Measurements from ENCODE around the gene IL19. TPM values are rescaled to one million over a fixed set of nuclear protein-coding genes. Genes with fewer than 3 reads are reported as not detected.
A peak's percentile ranks its signal among the peaks of the same experiment; 100 is the strongest.
"Not testable (repeated sequence)": the region's sequence is repeated elsewhere in the genome, so short reads cannot be mapped to it uniquely, and the experiment has no call there.

The IL19 gene
- polyA plus RNA-seq, 2 donors, result 0.22 to 1.4 TPM

DNA sequence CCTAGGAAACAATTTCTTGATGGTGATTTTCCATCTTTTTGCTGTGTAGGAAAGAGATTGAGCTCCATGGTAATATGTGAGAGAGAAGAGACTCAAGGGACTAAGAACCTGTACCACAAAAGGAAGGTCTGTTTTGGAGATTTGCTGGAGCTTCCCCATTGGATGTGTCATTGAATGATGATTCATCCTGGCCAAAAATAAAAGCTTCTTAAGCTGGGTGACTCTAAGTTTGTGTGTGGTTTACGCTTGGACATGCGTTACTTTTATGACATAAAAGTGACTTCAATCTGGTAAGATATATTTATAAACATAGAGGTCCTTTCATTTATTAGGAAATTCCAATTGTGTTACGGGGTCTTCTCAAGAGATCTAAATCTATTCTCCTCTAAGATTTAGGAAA, 17.4 kb upstream of the IL19 start:
- WGBS, 2 donors, result 74 to 81% methylated on average over 3 of the region's 3 CpGs
- Histone ChIP-seq H3K4me3 (ENCODE audit: low read depth in 1 of 2, low read length in 2 of 2) (no peak overlapping the region), H3K27ac (ENCODE audit: low read depth in 2 of 2, low read length in 1 of 2) (no peak overlapping the region), H3K9me3 (ENCODE audit: control insufficient read depth in 2 of 2, insufficient read depth in 1 of 2, low read depth in 1 of 2, low read length in 1 of 2) (no peaks in the 10 kb centered on the region), H3K4me1 (ENCODE audit: control insufficient read depth in 2 of 2, insufficient read depth in 2 of 2, low read length in 1 of 2) (no peaks in the 10 kb centered on the region), H3K36me3 (ENCODE audit: control insufficient read depth in 2 of 2, insufficient read depth in 2 of 2, low read length in 1 of 2) (no peaks in the 10 kb centered on the region), H3K27me3 (ENCODE audit: control insufficient read depth in 1 of 2, insufficient read depth in 2 of 2, low read length in 2 of 2) (no peaks in the 10 kb centered on the region)

- Histone ChIP-seq H3K4me3 (ENCODE audit: low read depth in 1 of 2, low read length in 2 of 2) (no peak overlapping the region), H3K27ac (ENCODE audit: low read depth in 2 of 2, low read length in 1 of 2) (no peak overlapping the region), H3K4me1 (ENCODE audit: control insufficient read depth in 2 of 2, insufficient read depth in 2 of 2, low read length in 1 of 2) (no peaks in the 10 kb centered on the region), H3K27me3 (ENCODE audit: control insufficient read depth in 1 of 2, insufficient read depth in 2 of 2, low read length in 2 of 2) (no peaks in the 10 kb centered on the region), H3K36me3 (ENCODE audit: control insufficient read depth in 2 of 2, insufficient read depth in 2 of 2, low read length in 1 of 2) (no peaks in the 10 kb centered on the region), H3K9me3 (ENCODE audit: control insufficient read depth in 2 of 2, insufficient read depth in 1 of 2, low read depth in 1 of 2, low read length in 1 of 2) (no peaks in the 10 kb centered on the region)
- 70 to 92% methylated on average over 1 of the region's 1 CpG for WGBS, 2 donors
Measured at GRCh38 chr1:206754011-206754410, 16.6 kb upstream of the IL19 start.

DNA sequence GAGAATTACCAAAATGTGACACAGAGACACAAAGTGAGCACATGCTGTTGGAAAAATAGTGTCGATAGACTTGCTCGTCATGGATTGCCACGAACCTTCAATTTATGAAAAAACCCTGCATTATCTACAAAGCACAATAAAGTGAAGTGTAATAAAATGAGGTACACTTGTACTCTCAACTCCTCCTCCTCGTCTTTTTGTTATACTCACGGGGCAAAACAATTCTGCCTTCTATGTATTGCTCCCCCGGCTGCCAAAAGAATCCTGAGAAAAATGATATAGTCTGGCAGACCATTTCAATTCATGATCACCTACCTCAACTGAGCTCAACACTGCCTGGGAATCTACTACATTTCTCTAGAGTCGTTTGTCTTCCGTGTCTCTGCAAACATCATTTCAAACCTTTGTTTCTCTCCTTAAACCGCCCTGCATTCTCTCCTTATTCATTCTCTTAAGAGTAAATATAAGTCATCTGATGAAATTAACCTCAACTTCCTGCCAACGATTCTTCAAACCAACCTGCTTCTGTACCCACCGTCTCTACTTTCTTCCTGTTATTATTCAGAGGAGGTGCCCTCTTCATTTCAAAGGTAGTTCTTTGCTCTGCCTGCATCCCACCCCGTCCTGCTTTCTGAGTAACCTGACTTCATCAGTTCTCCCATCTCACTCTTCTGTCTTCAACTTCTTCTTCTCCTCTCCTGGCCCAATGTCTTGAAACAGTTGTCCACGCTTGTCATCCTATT, 12.9 kb upstream of the IL19 start:
- Histone ChIP-seq H3K4me3 (ENCODE audit: low read depth in 1 of 2, low read length in 2 of 2) (no peak overlapping the region), H3K36me3 (ENCODE audit: control insufficient read depth in 2 of 2, insufficient read depth in 2 of 2, low read length in 1 of 2) (no peaks in the 10 kb centered on the region), H3K27me3 (ENCODE audit: control insufficient read depth in 1 of 2, insufficient read depth in 2 of 2, low read length in 2 of 2) (no peaks in the 10 kb centered on the region), H3K9me3 (ENCODE audit: control insufficient read depth in 2 of 2, insufficient read depth in 1 of 2, low read depth in 1 of 2, low read length in 1 of 2) (no peaks in the 10 kb centered on the region), H3K27ac (ENCODE audit: low read depth in 2 of 2, low read length in 1 of 2) (no peak overlapping the region), H3K4me1 (ENCODE audit: control insufficient read depth in 2 of 2, insufficient read depth in 2 of 2, low read length in 1 of 2) (no peaks in the 10 kb centered on the region)
- WGBS, 2 donors, result 57 to 65% methylated on average over 13 of the region's 13 CpGs

DNA sequence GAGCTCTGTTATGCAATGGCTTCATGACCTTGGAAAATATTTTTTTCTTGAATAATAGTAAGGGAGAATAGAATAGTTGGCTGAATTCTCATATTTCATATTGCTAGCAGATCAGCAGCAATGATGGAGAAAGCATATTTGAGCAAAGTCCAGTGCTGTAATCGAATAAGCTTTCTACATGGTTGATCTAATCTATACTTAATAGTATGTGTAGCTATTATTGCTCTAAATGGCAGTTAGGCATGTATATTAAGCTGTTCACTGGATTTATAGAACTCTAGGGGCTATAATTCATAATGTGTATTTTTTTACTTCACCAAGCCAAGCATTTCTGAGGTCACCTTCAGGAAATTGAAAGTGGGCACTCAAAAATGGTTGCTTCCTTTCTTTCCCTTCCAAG, 10.0 kb upstream of the IL19 start:
- 68 to 86% methylated on average over 1 of the region's 1 CpG for WGBS, 2 donors
- Histone ChIP-seq H3K27me3 (ENCODE audit: control insufficient read depth in 1 of 2, insufficient read depth in 2 of 2, low read length in 2 of 2) (no peaks in the 10 kb centered on the region), H3K27ac (ENCODE audit: low read depth in 2 of 2, low read length in 1 of 2) (no peak overlapping the region), H3K4me1 (ENCODE audit: control insufficient read depth in 2 of 2, insufficient read depth in 2 of 2, low read length in 1 of 2) (no peaks in the 10 kb centered on the region), H3K36me3 (ENCODE audit: control insufficient read depth in 2 of 2, insufficient read depth in 2 of 2, low read length in 1 of 2) (no peaks in the 10 kb centered on the region), H3K9me3 (ENCODE audit: control insufficient read depth in 2 of 2, insufficient read depth in 1 of 2, low read depth in 1 of 2, low read length in 1 of 2) (peaks cover 0 to 3% of the 10 kb centered on the region in 2 donors), H3K4me3 (ENCODE audit: low read depth in 1 of 2, low read length in 2 of 2) (no peak overlapping the region)

- no peaks in the 10 kb centered on the region for H3K36me3 ChIP-seq (ENCODE audit: control insufficient read depth in 2 of 2, insufficient read depth in 2 of 2, low read length in 1 of 2)
- H3K4me3 ChIP-seq (ENCODE audit: low read depth in 1 of 2, low read length in 2 of 2), result no peak overlapping the region
- H3K27ac ChIP-seq (ENCODE audit: low read depth in 2 of 2, low read length in 1 of 2), result no peak overlapping the region
- 73 to 76% methylated on average over 6 of the region's 6 CpGs for WGBS, 2 donors
- peaks cover 0 to 3% of the 10 kb centered on the region in 2 donors for H3K9me3 ChIP-seq (ENCODE audit: control insufficient read depth in 2 of 2, insufficient read depth in 1 of 2, low read depth in 1 of 2, low read length in 1 of 2)
- H3K27me3 ChIP-seq (ENCODE audit: control insufficient read depth in 1 of 2, insufficient read depth in 2 of 2, low read length in 2 of 2), result no peaks in the 10 kb centered on the region
- no peaks in the 10 kb centered on the region for H3K4me1 ChIP-seq (ENCODE audit: control insufficient read depth in 2 of 2, insufficient read depth in 2 of 2, low read length in 1 of 2)
Measured at GRCh38 chr1:206761159-206761768, 9.3 kb upstream of the IL19 start.

DNA sequence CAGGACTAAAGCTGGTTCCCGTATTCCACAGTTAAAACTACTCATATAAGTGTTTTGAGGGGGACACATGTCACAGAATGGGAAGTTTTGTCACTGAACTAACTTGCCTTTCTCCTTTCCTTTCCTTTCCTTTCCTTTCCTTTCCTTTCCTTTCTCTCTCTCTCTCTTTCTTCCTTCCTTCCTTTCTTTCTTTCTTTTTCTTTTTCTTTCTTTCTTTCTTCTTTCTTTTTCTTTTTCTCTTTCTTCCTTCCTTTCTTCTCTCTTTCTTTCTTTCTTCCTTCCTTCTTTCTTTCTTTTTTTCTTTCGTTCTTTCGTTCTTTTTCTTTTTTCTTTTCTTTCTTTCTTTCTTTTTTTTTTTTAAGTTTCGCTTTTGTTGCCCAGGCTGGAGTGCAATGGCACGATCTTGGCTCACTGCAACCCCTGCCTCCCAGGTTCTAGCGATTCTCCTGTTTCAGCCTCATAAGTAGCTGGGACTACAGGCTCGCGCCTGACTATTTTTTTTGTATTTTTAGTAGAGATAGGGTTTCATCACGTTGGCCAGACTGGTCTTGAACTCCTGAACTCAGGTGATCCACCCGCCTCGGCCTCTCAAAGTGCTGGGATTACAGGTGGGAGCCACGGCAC, 7.7 kb upstream of the IL19 start:
- H3K9me3 ChIP-seq (ENCODE audit: control insufficient read depth in 2 of 2, insufficient read depth in 1 of 2, low read depth in 1 of 2, low read length in 1 of 2); H3K36me3 ChIP-seq (ENCODE audit: control insufficient read depth in 2 of 2, insufficient read depth in 2 of 2, low read length in 1 of 2); H3K27ac ChIP-seq (ENCODE audit: low read depth in 2 of 2, low read length in 1 of 2); H3K4me3 ChIP-seq (ENCODE audit: low read depth in 1 of 2, low read length in 2 of 2); H3K4me1 ChIP-seq (ENCODE audit: control insufficient read depth in 2 of 2, insufficient read depth in 2 of 2, low read length in 1 of 2); H3K27me3 ChIP-seq (ENCODE audit: control insufficient read depth in 1 of 2, insufficient read depth in 2 of 2, low read length in 2 of 2): not testable (repeated sequence)
- 87 to 91% methylated on average over 12 of the region's 12 CpGs for WGBS, 2 donors

- WGBS, 2 donors, result 78 to 80% methylated on average over 1 of the region's 1 CpG
- not testable (repeated sequence) for H3K9me3 ChIP-seq (ENCODE audit: control insufficient read depth in 2 of 2, insufficient read depth in 1 of 2, low read depth in 1 of 2, low read length in 1 of 2); H3K4me3 ChIP-seq (ENCODE audit: low read depth in 1 of 2, low read length in 2 of 2); H3K4me1 ChIP-seq (ENCODE audit: control insufficient read depth in 2 of 2, insufficient read depth in 2 of 2, low read length in 1 of 2); H3K36me3 ChIP-seq (ENCODE audit: control insufficient read depth in 2 of 2, insufficient read depth in 2 of 2, low read length in 1 of 2); H3K27me3 ChIP-seq (ENCODE audit: control insufficient read depth in 1 of 2, insufficient read depth in 2 of 2, low read length in 2 of 2); H3K27ac ChIP-seq (ENCODE audit: low read depth in 2 of 2, low read length in 1 of 2)
Measured at GRCh38 chr1:206765771-206766170, 4.8 kb upstream of the IL19 start.

- WGBS, 2 donors, result 47 to 54% methylated on average over 8 of the region's 8 CpGs
Measured at GRCh38 chr1:206766251-206766856, 4.2 kb upstream of the IL19 start.

DNA sequence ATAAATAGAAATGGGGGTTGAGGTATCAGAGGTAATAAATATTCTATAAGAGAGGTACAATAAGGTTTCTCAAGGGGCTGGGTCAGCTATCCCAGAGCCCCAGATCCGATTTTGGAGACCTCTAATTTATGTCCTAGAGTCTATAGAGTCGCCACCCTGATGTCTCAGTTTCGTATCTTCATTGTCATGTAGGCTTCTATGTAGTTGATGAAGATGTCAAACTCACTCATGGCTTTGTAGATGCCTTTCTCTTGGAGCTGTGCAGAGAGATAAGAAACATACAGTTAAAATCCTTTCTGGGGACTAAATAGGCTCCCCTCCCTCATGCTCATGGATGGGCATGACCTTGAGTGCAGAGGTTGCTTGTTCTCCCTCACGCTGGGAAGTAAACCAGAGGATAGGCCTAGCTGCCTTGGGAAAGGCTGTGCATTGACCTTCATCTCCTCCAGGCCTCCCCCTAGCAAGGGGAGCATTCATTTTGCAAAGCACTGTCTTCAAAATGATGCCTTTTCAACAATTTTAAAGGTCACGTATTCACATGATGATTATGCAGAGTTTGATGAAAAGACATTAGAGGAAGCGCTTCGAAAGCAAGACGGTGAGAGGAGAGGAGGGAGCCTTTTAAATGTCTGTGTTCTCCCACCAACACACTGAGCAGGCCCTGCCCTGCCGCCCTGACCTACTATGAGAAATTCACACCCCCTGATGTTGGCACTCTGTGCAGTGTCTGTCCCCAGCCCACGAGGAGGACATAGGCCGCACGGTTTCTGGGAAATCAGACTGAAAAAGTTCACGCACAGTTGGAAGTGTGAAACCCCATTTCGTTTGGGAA, 1.9 kb upstream of the IL19 start:
- Histone ChIP-seq H3K36me3 (ENCODE audit: control insufficient read depth in 2 of 2, insufficient read depth in 2 of 2, low read length in 1 of 2) (no peaks in the 10 kb centered on the region), H3K4me3 (ENCODE audit: low read depth in 1 of 2, low read length in 2 of 2) (no peak overlapping the region), H3K27ac (ENCODE audit: low read depth in 2 of 2, low read length in 1 of 2) (peak overlapping the region; percentile 1 to 18), H3K27me3 (ENCODE audit: control insufficient read depth in 1 of 2, insufficient read depth in 2 of 2, low read length in 2 of 2) (no peaks in the 10 kb centered on the region), H3K9me3 (ENCODE audit: control insufficient read depth in 2 of 2, insufficient read depth in 1 of 2, low read depth in 1 of 2, low read length in 1 of 2) (peaks cover 0 to 4% of the 10 kb centered on the region in 2 donors), H3K4me1 (ENCODE audit: control insufficient read depth in 2 of 2, insufficient read depth in 2 of 2, low read length in 1 of 2) (peaks cover 0 to 11% of the 10 kb centered on the region in 2 donors)
- WGBS, 2 donors, result 74 to 79% methylated on average over 14 of the region's 14 CpGs

More at GRCh38 chr1:206766251-206766856, 4.2 kb upstream of the IL19 start:
- Histone ChIP-seq H3K4me3 (ENCODE audit: low read depth in 1 of 2, low read length in 2 of 2) (no peak overlapping the region), H3K4me1 (ENCODE audit: control insufficient read depth in 2 of 2, insufficient read depth in 2 of 2, low read length in 1 of 2) (peaks cover 0 to 10% of the 10 kb centered on the region in 2 donors), H3K27ac (ENCODE audit: low read depth in 2 of 2, low read length in 1 of 2) (no peak overlapping the region), H3K36me3 (ENCODE audit: control insufficient read depth in 2 of 2, insufficient read depth in 2 of 2, low read length in 1 of 2) (no peaks in the 10 kb centered on the region), H3K27me3 (ENCODE audit: control insufficient read depth in 1 of 2, insufficient read depth in 2 of 2, low read length in 2 of 2) (no peaks in the 10 kb centered on the region), H3K9me3 (ENCODE audit: control insufficient read depth in 2 of 2, insufficient read depth in 1 of 2, low read depth in 1 of 2, low read length in 1 of 2) (peaks cover 0 to 3% of the 10 kb centered on the region in 2 donors)

All from esophagus (tissue), 2 donors.